ENCODE measurements around the gene CSTB.
"Not testable (repeated sequence)": the region's sequence is repeated elsewhere in the genome, so short reads cannot be mapped to it uniquely, and the experiment has no call there.

GRCh38 chr21:43822741-43823140, 46.6 kb upstream of the CSTB start:
- not testable (repeated sequence) for TF ChIP-seq POLR2A, CTCF (IDR thresholded peaks at IDR 0.05)

Data from adrenal gland (tissue), 5 donors.